Large intestine (tissue), 3 donors: ENCODE results near the gene UHRF1. TPM values are rescaled to one million over a fixed set of nuclear protein-coding genes. Genes with fewer than 3 reads are reported as not detected.

Experiments
- DNase-seq, 2 donors: peaks; one replicate each; pipeline versions ENCODE4 v3.0.0 to v3.0.0-alpha.2; 2013
- H3K27ac ChIP-seq: one replicate; pipeline ENCODE4 v1.5.1; 2013; ENCODE audit warnings: low read length
- H3K27me3 ChIP-seq: 2 replicates; pipeline ENCODE4 v1.6.1; 2013; ENCODE audit warnings: low read length; ENCODE audit not compliant: control insufficient read depth, insufficient read depth
- H3K36me3 ChIP-seq: 2 replicates; pipeline ENCODE4 v1.6.1; 2013; ENCODE audit warnings: low read length; ENCODE audit not compliant: control insufficient read depth, insufficient read depth
- H3K4me1 ChIP-seq: one replicate; pipeline ENCODE4 v1.6.1; 2013; ENCODE audit warnings: low read length; ENCODE audit not compliant: control insufficient read depth, insufficient read depth
- H3K4me3 ChIP-seq: one replicate; pipeline ENCODE4 v1.5.1; 2013; ENCODE audit warnings: low read length
- H3K9me3 ChIP-seq: one replicate; pipeline ENCODE4 v1.6.1; 2013; ENCODE audit warnings: mild to moderate bottlenecking, low read depth, low read length, moderate library complexity; ENCODE audit not compliant: control insufficient read depth
- WGBS: methylation state at CpG from one replicate; pipeline ENCODE4 v1.1.5; 2013; ENCODE audit warnings: low lambda C conversion rate; ENCODE audit not compliant: insufficient coverage; 5-methylcytosine and 5-hydroxymethylcytosine counted together
- polyA plus RNA-seq: library from polyadenylated mRNA; unstranded; fragments of 120-200 nt; gene quantifications from one replicate; pipeline ENCODE4 v1.2.1, GENCODE V29; 2013

Gene UHRF1
- polyA plus RNA-seq, 1 donor = 17.7 TPM

DNA sequence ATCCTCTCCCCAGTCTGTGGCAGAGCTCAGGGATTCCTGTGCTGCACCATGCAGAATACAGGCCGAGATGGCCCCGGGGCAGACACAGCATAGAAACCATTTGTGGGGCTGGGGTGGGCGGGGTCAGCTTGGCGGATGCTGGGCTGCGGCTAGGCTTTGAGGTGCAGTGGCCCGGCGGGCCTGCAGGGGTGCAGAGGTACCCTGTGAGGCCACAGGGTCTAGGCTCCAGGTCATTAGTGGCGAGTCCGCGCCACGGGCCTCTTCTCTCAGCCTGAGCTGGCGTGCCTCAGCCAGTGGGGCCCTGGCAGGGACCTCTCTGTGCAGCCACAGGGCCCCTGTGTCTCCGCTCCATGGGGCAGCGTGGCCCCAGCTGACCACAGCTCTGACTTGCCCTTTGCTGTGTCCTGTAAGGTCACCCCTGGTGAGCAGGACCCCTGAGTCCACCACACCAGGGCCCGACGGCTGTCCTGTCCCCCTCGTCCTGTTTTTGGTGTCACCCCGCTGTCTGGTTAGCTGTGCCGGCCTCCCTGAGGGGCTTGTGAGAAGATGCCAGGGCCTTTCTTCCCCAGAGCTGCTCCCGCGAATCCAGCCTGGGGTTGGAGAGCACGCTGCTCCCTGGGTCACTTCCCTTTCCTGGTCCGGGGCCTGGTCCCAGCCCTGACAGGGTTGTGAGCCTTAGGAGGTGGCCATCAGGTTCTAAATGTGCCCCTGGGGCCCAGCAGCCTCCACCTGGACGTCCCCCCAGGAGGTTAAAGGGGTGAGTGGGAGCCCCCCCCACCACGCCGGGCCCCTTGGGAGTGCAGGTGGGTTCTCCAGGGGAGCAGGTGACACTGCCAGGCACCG lies 71.8 kb downstream of the UHRF1 start:
- no peak for DNase-seq
- H3K4me3 ChIP-seq = no peak overlapping the region
- no peak overlapping the region for H3K27ac ChIP-seq
- peaks cover 9% of the 10 kb centered on the region for H3K36me3 ChIP-seq
- no peaks in the 10 kb centered on the region for H3K4me1 ChIP-seq
- H3K27me3 ChIP-seq = no peaks in the 10 kb centered on the region
- no peaks in the 10 kb centered on the region for H3K9me3 ChIP-seq
- 100% methylated on average over 1 of the region's 27 CpGs for WGBS

DNA sequence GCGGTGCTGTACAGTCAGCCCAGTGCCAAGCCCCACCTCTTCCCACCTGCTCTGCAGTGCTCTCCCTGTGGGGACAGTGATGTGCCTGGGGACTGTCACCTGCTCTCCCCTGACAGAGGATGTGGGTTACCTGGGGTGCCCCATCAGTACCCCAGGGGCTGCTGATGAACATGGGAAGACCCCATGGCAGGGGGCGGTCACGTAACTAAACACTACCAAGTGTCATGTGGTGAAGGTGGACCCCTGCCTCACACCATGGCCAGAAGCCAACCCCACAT lies 72.3 kb downstream of the UHRF1 start:
- no peaks in the 10 kb centered on the region for H3K27me3 ChIP-seq
- H3K9me3 ChIP-seq = no peaks in the 10 kb centered on the region
- no peak for DNase-seq
- no CpG with 5 or more reads among the region's 3 CpGs for WGBS
- H3K4me3 ChIP-seq = no peak overlapping the region
- peaks cover 9% of the 10 kb centered on the region for H3K36me3 ChIP-seq
- H3K4me1 ChIP-seq = no peaks in the 10 kb centered on the region
- H3K27ac ChIP-seq = no peak overlapping the region

DNA sequence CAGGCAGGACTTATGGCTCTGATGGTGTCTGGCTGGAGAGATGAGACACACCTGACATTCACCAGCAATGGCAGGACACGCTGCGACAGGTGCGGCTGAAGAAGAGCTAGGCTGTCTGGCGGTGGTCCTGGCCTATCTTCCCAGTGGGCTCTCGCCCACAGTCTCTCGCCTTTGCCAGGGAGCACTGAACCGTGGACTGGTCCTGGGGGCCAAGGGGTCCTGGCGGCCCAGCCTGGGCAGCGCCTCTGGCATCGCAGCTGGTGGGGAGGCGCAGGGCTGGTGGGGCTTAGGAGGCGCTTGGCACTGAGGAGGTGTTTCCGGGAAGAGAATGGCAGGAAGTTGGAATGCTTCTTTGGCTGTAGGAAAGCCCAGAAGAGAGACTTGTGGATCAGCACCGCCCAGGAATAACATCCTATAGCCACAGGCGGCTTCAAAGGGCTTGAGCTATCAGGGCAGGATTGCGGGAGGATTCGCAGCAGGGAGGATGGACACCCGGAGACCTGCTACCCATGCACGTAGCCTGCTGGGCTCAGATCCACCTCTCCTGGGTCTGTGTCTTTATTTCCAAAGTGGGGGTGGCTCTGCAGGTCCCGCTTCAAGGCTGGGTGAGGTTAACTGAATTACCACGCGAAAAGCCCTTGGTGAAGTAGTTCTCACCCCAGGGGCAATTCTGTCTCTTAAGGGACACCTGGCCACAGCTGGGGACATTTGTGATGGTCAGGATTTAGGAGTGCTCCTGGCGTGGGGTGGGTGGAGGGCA lies 74.2 kb downstream of the UHRF1 start:
- H3K4me1 ChIP-seq = no peaks in the 10 kb centered on the region
- H3K9me3 ChIP-seq = no peaks in the 10 kb centered on the region
- H3K36me3 ChIP-seq = peaks cover 3% of the 10 kb centered on the region
- no peak overlapping the region for H3K4me3 ChIP-seq
- H3K27me3 ChIP-seq = no peaks in the 10 kb centered on the region
- no peak for DNase-seq
- WGBS = no CpG with 5 or more reads among the region's 23 CpGs
- no peak overlapping the region for H3K27ac ChIP-seq

DNA sequence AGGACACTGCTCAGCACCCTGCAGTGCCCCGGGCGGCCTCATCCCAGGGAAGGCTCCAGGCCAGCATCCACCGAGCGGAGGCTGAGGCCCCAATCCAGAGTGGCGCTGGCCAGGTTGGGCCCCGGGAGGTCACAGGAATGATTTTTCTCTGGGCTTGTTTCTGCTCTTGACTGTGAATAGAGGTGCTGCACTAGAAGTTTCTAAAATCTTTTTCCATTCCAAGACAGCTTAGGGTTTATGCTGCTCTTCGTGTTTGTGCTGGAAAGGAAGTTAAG lies 74.7 kb downstream of the UHRF1 start:
- no peak overlapping the region for H3K27ac ChIP-seq

DNA sequence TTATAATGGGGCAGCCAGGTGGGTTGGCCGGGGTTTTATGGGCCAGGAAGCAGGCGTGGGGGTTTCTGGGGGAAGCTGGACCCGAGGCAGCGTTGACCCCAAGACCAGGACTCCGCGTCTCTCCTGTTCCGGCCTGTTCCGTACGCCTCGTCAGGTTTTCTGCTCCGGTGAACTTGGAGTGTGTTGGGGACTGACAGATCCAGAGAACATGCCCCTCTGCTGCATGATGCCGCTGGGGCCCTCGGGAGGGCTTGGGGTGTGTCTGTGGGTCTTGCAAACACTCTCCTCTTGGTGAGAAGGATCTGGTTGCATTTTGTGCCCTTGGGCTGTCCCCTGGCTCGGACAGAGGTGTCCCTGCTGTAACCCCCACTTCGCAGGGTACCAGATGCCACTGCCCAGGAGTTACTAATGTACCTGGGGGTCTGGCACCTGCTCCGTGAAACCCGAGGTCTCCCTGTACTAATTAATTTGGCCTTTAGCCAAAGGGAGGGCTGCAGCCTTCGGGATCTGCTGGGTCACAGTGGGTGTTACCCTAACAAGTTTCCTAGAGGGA lies 75.2 kb downstream of the UHRF1 start:
- DNase-seq = no peak
- Histone ChIP-seq H3K9me3 (no peaks in the 10 kb centered on the region), H3K4me1 (no peaks in the 10 kb centered on the region), H3K4me3 (no peak overlapping the region), H3K27ac (no peak overlapping the region), H3K27me3 (no peaks in the 10 kb centered on the region), H3K36me3 (peaks cover 3% of the 10 kb centered on the region)
- no CpG with 5 or more reads among the region's 18 CpGs for WGBS

More for the DNA sequence above, 74.7 kb downstream of the UHRF1 start:
- no peak for DNase-seq
- Histone ChIP-seq H3K9me3 (no peaks in the 10 kb centered on the region), H3K36me3 (peaks cover 3% of the 10 kb centered on the region), H3K4me1 (no peaks in the 10 kb centered on the region), H3K4me3 (no peak overlapping the region), H3K27me3 (no peaks in the 10 kb centered on the region)
- 100% methylated on average over 1 of the region's 7 CpGs for WGBS

DNA sequence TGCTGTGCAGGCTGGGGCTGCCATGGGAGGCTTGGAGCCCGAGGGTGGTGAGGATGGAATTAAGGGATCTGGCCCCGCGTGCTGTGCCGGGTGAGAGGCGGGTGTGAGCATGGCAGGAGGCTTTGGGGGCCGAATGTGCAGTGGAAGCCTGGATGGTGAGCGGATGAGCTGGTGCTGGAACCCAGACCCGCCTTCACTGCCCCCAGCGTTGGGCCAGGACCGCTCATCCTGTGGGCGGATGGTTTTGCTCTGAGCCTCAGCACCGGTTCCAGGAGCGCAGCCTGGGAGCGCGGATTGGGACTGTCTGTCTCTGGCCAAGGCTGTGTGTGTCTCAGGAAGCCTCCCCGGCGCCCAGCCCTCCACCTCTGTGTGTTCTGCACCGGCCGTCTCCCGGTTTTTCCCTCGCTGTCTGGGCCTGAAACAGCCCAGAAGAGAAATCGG lies 76.3 kb downstream of the UHRF1 start:
- no peak overlapping the region for H3K27ac ChIP-seq
- H3K4me3 ChIP-seq = no peak overlapping the region
- no peaks in the 10 kb centered on the region for H3K9me3 ChIP-seq
- no peaks in the 10 kb centered on the region for H3K4me1 ChIP-seq
- DNase-seq = no peak
- H3K36me3 ChIP-seq = peaks cover 3% of the 10 kb centered on the region
- WGBS = no CpG with 5 or more reads among the region's 22 CpGs
- no peaks in the 10 kb centered on the region for H3K27me3 ChIP-seq

DNA sequence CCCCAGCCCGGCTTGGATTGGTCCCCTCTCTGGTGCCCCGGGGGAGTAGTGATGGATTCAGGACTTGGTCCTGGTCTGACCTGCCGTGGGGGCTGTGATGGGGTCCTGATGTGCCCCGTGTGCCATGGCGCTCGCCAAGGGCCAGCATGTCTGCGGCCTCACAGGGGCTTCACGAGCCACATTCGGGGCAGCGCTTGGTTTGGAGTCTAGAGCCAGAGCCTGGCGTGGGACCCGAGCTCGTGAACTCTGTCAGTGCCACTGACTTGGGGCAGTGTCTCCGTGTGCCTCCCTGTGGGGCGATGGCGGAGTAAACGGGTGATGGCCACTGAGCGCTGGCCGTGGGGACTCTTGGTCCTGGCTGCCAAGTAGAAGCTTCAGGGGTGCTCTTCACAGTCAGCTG lies 76.8 kb downstream of the UHRF1 start:
- H3K4me1 ChIP-seq = no peaks in the 10 kb centered on the region
- no peaks in the 10 kb centered on the region for H3K27me3 ChIP-seq
- peaks cover 3% of the 10 kb centered on the region for H3K36me3 ChIP-seq
- H3K4me3 ChIP-seq = no peak overlapping the region
- no peak overlapping the region for H3K27ac ChIP-seq
- no CpG with 5 or more reads among the region's 19 CpGs for WGBS
- no peak for DNase-seq
- no peaks in the 10 kb centered on the region for H3K9me3 ChIP-seq

DNA sequence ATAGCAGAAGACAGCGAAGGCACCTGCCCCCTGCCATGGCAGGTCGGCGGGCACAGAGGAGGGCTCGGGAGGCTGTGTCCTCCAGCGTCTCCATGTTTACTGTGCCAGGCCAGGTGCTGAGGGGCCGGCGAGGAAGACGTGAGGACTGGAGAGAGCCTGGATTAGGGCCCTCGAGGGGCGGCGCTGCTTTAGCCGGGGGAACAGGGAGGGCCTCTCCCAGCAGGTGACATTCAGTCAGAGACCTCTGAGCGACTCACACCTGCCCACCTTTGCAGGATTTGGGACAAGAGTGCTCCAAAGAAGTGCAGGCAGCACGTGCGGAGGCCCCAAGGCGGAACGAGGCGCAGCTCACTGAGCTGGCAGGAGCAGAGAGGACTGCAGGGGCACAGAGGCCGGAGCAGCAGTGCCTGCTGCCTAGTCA lies 77.2 kb downstream of the UHRF1 start:
- WGBS = 50% methylated on average over 1 of the region's 19 CpGs
- no peak for DNase-seq
- Histone ChIP-seq H3K4me3 (no peak overlapping the region), H3K27me3 (no peaks in the 10 kb centered on the region), H3K9me3 (no peaks in the 10 kb centered on the region), H3K4me1 (no peaks in the 10 kb centered on the region), H3K36me3 (peaks cover 3% of the 10 kb centered on the region), H3K27ac (no peak overlapping the region)

DNA sequence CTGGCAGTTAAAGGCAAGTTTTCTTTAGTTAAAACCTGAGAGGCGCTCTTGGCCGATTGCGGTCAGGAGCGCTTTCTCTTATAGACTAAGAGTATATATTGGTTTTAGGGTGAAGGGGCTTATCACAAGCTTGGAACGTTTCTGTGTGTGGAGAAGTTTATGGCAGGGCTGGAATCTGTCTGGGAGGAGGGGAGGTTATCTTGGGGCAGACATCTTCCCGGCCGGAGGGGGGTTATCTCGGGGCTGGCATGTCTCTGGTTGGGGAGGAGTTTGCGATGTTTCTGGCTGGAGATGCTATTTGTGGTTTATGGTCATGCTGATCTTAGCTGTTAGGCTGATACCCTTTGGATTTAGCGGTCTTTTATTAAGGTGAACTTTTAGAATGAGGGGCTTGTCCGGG lies 78.0 kb downstream of the UHRF1 start:
- no peaks in the 10 kb centered on the region for H3K27me3 ChIP-seq
- H3K36me3 ChIP-seq = peaks cover 3% of the 10 kb centered on the region
- H3K27ac ChIP-seq = no peak overlapping the region
- no peak for DNase-seq
- H3K9me3 ChIP-seq = no peaks in the 10 kb centered on the region
- H3K4me1 ChIP-seq = no peaks in the 10 kb centered on the region
- no peak overlapping the region for H3K4me3 ChIP-seq
- WGBS = no CpG with 5 or more reads among the region's 11 CpGs

DNA sequence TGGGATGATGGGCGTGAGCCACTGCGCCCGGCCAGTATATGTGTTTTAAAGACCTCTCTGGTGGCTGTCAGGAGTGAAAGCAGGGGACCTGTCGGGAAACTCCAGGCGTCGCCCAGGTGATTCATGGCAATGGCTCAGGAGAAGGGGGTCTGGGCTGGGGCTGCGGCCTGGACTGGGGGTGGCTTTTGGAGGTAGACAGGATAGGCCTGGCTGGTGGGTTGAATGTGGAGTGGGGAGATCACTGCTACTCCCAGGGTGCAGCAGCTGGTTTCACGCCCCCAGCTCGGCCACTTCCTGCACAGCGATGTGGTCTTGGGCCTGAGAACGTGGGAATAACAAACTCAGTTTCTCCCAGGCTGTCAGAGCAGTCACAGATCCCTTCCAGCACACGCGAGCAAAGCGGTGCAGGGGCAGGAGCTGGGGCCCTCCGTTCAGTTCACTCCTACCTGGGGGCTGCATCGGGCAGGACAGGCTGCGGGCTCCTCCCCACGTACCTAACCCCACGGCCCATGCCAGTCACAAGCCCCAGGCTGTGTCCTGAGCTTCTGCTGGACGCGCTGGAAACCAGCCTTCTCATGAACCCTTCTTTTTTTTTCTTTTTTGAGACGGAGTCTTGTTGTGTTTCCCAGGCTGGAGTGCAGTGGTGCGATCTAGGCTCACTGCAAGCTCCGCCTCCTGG lies 78.5 kb downstream of the UHRF1 start:
- Histone ChIP-seq H3K27me3 (no peaks in the 10 kb centered on the region), H3K4me1 (no peaks in the 10 kb centered on the region), H3K4me3 (no peak overlapping the region), H3K27ac (no peak overlapping the region), H3K36me3 (peaks cover 3% of the 10 kb centered on the region), H3K9me3 (no peaks in the 10 kb centered on the region)
- WGBS = no CpG with 5 or more reads among the region's 24 CpGs
- DNase-seq = no peak
